ENCODE data around the gene YARS1. TPM values are rescaled to one million over a fixed set of nuclear protein-coding genes. Genes with fewer than 3 reads are reported as not detected.

YARS1 gene
- polyA plus RNA-seq, 2 of the 4 experiments (the other 2 are of a cell fraction), result 92.5 to 103 TPM

DNA sequence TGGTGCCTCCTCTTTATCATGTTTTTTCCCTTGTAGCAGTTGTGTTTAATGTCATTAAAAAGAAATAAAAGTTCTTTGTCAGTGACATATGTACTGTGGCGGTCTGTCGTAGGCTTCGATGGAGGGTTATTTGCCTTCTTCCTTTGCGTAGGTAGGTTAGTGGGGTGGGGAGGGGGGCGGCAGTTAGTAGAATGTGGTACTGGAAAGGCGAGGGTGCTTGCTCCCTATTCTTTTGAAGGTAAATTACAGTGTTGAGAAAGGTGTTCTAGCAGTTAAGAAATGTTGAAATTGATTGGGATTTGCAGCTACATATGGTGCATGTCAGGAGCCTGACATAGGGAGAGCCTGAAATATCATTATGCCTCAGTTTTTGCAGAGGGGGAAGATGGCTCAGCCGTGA lies 41.6 kb upstream of the YARS1 start:
- no peak overlapping the region for H3K4me2 ChIP-seq
- no peaks in the 10 kb centered on the region for H3K9me3 ChIP-seq
- CTCF ChIA-PET, result interaction anchor here (1.4 kb wide), 1 partner anchor 227 kb away, joined by 3 read pairs; no protein-coding TSS in a partner anchor
- H3K4me3 ChIP-seq, result no peak overlapping the region
- POLR2A ChIA-PET, result no interaction called here
- WGBS (ENCODE audit: missing lambda C conversion rate), result 96% methylated on average over 7 of the region's 7 CpGs
- DNase-seq (ENCODE audit: low read depth in 1 of 2, low spot score in 1 of 2) (no peak), ATAC-seq (no peak), FAIRE-seq (no peak)
- TF ChIP-seq CHD4 (IDR thresholded peaks at IDR 0.05; ENCODE audit: borderline replicate concordance) (no peak), FOSB (CRISPR knock-in tag; IDR thresholded peaks at IDR 0.05) (no peak), NPAS2 (CRISPR knock-in tag; IDR thresholded peaks at IDR 0.05; ENCODE audit: borderline replicate concordance) (no peak), EHF (CRISPR knock-in tag; IDR thresholded peaks at IDR 0.05) (no peak), FOXS1 (CRISPR knock-in tag; IDR thresholded peaks at IDR 0.05) (no peak), HOXA7 (CRISPR knock-in tag; IDR thresholded peaks at IDR 0.05) (no peak), ESRRA (IDR thresholded peaks at IDR 0.05; ENCODE audit: borderline replicate concordance, low read length) (no peak), KDM5A (IDR thresholded peaks at IDR 0.05) (no peak), RCOR1 (IDR thresholded peaks at IDR 0.05; ENCODE audit: low read depth, low read length) (no peak), NFE2L2 (conservative IDR thresholded peaks at IDR 0.05; ENCODE audit: low read length) (no peak), JUNB (IDR thresholded peaks at IDR 0.05) (no peak), POLR2AphosphoS2 (conservative IDR thresholded peaks at IDR 0.05; ENCODE audit: low read length) (no peak), ZSCAN20 (CRISPR knock-in tag; IDR thresholded peaks at IDR 0.05) (no peak), RAD21 (conservative IDR thresholded peaks at IDR 0.05 in 1 of 2, IDR thresholded peaks at IDR 0.05 in 1 of 2) (no peak), JUN (IDR thresholded peaks at IDR 0.05) (no peak), SMC3 (IDR thresholded peaks at IDR 0.05) (no peak), EP300 (IDR thresholded peaks at IDR 0.05) (no peak), KDM1A (IDR thresholded peaks at IDR 0.05; ENCODE audit: low read depth) (no peak)
- TF ChIP-seq, protein P1, sequence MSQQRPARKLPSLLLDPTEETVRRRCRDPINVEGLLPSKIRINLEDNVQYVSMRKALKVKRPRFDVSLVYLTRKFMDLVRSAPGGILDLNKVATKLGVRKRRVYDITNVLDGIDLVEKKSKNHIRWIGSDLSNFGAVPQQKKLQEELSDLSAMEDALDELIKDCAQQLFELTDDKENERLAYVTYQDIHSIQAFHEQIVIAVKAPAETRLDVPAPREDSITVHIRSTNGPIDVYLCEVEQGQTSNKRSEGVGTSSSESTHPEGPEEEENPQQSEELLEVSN (IDR thresholded peaks at IDR 0.05; ENCODE audit: borderline replicate concordance, low read depth), result no peak
- H3K4me1 ChIP-seq, result no peaks in the 10 kb centered on the region
- no peak overlapping the region for H3K27ac ChIP-seq

DNA sequence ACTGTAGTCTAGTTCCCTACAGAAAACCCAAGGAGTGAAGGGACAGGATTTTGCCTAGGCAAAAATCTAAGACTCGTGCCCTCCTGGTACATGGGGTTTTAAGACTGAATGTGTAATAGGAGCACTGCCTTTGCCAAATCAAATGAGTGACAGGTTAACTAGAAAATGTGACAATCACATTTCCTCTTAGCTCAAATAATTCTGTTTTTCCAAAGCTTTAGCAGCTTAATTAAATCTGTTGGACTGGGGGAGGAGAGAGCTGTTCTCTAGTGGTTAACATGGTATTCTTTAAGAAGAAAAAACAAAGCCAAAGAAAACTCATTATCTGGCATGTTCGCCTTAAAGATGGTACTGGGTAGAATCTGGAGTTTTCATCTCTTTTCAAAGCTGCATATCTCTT lies 41.0 kb upstream of the YARS1 start:
- H3K27ac ChIP-seq, result no peak overlapping the region
- no peaks in the 10 kb centered on the region for H3K4me1 ChIP-seq
- no peak overlapping the region for H3K4me3 ChIP-seq
- FAIRE-seq, result no peak
- H3K9me3 ChIP-seq, result no peaks in the 10 kb centered on the region
- ATAC-seq, result no peak
- no peak for DNase-seq (ENCODE audit: low read depth in 1 of 2, low spot score in 1 of 2)
- no peak overlapping the region for H3K4me2 ChIP-seq
- CTCF ChIA-PET, result interaction anchor here (0.9 kb wide), 1 partner anchor 28 kb away, joined by 3 read pairs; the partner anchor contains the start of gene HPCA
- no peak for TF ChIP-seq HEYL (CRISPR knock-in tag; IDR thresholded peaks at IDR 0.05)
- no peak for TF ChIP-seq ZNF302 (CRISPR knock-in tag; IDR thresholded peaks at IDR 0.05)
- TF ChIP-seq CEBPB (IDR thresholded peaks at IDR 0.05), result no peak
- no peak for TF ChIP-seq HDAC2 (IDR thresholded peaks at IDR 0.05)
- TF ChIP-seq RARB (CRISPR knock-in tag; IDR thresholded peaks at IDR 0.05), result no peak
- no peak for TF ChIP-seq CHD4 (IDR thresholded peaks at IDR 0.05; ENCODE audit: borderline replicate concordance)
- TF ChIP-seq ZC3H11A (IDR thresholded peaks at IDR 0.05), result no peak
- no peak for TF ChIP-seq TFCP2L1 (CRISPR knock-in tag; IDR thresholded peaks at IDR 0.05)
- no peak for TF ChIP-seq SMC3 (IDR thresholded peaks at IDR 0.05)
- no peak for TF ChIP-seq GATA3 (IDR thresholded peaks at IDR 0.05; ENCODE audit: borderline replicate concordance)
- TF ChIP-seq, protein P2, sequence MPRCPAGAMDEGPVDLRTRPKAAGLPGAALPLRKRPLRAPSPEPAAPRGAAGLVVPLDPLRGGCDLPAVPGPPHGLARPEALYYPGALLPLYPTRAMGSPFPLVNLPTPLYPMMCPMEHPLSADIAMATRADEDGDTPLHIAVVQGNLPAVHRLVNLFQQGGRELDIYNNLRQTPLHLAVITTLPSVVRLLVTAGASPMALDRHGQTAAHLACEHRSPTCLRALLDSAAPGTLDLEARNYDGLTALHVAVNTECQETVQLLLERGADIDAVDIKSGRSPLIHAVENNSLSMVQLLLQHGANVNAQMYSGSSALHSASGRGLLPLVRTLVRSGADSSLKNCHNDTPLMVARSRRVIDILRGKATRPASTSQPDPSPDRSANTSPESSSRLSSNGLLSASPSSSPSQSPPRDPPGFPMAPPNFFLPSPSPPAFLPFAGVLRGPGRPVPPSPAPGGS (IDR thresholded peaks at IDR 0.05), result no peak
- no peak for TF ChIP-seq ZFP36 (IDR thresholded peaks at IDR 0.05; ENCODE audit: borderline replicate concordance, partially characterized antibody)
- no peak for TF ChIP-seq JUNB (IDR thresholded peaks at IDR 0.05)
- TF ChIP-seq KDM1A (IDR thresholded peaks at IDR 0.05; ENCODE audit: low read depth), result no peak
- TF ChIP-seq HOXA7 (CRISPR knock-in tag; IDR thresholded peaks at IDR 0.05), result no peak
- 92% methylated on average over 2 of the region's 2 CpGs for WGBS (ENCODE audit: missing lambda C conversion rate)
- POLR2A ChIA-PET, result no interaction called here

Measured in A549 (cell line).